Activated gamma-delta T cell treated with anti-CD3 and anti-CD28 coated beads, Interleukin-2, amount 50 U/mL, for 16 hours (primary cell): Measurements from ENCODE around the gene CHORDC1.
"Not testable (repeated sequence)": the region's sequence is repeated elsewhere in the genome, so short reads cannot be mapped to it uniquely, and the experiment has no call there.

Source experiments
- DNase-seq: peaks from one replicate; pipeline ENCODE4 v3.0.0-alpha.2; 2020; ENCODE audit warnings: low read depth

The CHORDC1 gene

DNA sequence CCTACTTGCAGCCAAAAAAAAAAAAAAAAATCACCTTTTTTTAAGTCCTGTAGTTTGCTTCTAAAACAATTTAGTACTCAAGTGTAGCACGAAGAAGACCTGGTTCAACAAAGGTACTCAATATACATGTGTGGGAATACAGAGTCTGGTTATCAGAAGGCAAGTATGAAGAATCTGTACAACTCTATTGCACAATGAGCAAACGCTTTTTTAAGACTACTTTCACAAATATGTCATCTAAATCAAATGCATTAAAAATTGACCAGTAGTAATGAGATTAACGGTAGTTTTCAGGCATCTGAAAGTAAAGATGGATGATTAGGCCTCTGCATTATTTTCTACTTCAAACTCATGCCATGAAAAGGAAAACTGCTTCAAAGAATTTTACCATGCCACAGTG is 9.5 kb downstream of the CHORDC1 start:
- no peak for DNase-seq

DNA sequence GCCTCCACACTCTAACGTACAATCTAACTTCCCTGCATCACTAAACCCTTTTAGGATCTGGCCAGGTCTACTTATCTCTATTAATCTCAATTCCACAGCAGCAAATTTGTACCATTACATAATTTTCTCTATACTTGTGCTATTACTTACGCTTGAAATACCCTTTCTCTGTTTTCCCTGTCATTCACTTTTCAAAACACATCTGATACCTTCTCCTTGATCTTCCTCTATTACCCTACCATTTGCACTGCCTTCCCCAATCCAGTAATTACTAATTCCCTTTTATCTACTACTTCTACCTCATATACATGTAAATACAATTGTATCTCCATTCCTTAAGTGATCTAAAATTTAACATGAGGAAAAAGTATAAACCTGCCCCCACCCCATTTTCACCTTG is 14.0 kb downstream of the CHORDC1 start:
- no peak for DNase-seq

DNA sequence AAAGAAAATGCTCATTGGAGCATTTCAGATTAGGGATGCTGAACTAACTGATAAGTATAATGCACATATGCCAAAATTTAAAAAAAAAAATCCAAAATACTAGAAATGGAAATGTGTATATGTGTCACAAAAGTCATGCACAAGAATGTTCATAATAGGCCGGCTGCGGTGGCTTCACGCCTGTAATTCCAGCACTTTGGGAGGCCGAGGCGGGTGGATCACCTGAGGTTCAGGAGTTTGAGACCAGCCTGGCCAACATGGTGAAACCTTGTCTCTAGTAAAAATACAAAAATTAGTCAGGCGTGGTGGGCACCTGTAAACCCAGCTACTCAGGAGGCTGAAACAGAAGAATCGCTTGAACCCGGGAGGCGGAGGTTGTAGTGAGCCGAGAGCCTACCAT is 14.9 kb downstream of the CHORDC1 start:
- not testable (repeated sequence) for DNase-seq

DNA sequence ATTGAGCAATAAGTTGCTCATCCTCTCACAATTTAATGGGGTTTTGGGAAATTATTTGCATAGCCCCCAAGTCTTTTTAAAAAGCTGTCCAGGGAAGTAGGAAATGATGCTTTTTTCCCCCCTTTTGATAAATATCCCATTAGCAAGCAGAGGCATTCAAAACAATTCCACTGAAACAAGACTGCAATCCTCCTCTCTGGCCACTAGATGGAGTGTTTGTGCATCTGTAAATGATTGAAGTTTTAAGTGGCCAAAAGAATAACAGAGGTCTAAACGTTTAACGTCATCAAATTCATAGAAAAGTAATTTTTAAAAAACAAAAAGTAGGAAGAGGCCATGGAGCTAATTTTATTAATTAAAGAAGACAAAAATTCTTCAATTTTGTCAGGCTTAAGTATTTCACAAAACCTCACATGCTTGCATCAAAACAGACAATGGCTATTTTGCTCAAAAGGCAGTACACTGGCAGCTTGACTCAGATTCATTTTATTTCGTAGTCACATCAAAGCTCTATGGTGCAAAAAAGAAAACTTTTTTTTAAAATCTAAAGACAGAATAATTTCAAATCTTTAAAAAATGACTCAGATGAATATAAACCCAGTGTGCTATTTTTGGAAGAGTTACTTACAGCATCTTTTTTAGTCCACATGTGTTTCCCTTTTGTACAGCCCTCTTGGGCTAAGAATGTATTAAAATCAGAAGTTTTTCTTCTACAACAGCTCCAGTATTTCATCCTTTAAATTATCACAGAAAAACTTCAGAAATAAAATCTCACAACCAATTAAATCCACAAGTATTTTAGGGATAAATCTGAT is 17.8 kb downstream of the CHORDC1 start:
- DNase-seq: no peak

DNA sequence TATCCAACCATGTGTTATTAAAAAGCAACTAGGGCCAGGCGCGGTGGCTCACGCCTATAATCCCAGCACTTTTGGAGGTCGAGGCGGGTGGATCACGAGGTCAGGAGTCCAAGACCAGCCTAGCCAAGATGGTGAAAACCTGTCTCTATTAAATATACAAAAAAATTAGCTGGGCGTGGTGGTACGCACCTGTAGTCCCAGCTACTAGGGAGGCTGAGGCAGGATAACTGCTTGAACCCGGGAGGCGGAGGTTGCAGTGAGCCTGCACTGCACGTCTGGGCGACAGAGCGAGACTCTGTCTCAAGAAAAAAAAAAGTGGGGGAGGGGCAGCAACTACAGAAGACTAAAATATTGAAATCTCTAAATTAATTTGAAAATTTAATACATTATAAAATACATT is 18.4 kb downstream of the CHORDC1 start:
- no peak for DNase-seq

DNA sequence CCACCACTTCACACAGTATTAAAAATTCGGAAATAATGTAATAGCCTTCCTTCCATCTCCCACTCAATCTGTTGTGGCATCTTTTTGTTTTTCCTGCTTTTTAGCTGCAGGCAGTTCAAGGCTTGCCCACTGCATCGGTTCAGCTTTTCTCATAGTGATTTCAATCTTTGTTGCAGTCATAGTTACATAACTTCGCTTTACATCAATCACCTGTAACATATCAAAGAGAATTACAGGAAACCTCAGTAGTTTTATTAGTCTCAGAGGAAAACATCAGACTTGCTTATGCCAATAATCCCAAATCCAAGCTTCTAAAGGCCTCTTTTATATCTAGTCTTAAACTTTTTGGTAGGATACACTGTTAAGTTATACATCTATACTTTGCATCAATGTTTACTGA is 20.5 kb downstream of the CHORDC1 start:
- no peak for DNase-seq

DNA sequence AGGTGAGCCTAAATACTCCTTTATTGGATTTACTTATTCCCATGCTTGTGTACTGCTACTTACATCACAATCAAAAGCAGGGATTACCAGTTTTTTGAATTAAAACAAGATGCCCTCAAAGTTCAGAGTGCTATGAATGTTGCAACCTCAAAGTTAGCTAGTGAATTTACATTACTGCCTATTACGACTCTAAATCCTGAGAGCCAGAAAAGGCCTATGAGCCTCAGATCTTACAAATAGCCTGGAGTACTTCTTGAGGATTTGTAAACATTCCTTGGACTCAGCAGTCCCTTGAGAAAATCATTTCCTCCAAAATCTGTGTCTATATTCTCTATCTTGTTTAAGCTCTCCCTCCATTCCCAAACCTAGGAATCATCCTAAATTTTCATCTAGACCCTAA is 25.5 kb downstream of the CHORDC1 start:
- no peak for DNase-seq

DNA sequence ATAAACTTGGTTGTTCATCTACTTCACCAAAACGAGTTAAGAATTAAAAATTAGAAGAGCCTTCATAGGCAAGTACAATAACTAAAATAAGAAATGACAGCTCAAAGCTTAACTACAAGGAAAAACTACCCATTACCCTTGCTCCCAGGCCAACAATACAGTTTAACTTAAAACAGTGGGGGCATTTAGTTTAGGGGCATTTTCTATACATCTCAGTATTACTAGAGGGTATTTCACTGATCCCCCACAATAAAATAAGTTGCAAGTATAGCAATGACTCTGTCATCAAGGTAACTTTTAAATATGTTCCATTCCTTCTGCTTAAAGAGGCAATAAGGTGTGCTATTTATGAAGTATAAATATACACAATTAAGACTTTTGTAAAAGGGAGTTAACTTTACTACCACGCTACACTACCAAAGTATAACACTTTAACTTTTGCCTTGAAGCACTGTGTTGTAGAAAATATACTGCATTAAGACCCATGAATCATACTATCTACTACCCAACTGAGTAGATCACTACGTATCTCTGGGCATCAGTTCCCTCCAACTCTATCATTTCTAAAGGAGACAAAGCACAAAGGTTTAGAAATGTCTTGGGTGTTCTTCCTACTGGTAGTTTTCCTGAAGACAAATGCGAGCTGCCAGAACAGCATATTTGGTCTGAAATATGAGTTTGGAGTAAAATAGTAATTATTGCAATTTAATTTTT is 29.8 kb downstream of the CHORDC1 start:
- no peak for DNase-seq

DNA sequence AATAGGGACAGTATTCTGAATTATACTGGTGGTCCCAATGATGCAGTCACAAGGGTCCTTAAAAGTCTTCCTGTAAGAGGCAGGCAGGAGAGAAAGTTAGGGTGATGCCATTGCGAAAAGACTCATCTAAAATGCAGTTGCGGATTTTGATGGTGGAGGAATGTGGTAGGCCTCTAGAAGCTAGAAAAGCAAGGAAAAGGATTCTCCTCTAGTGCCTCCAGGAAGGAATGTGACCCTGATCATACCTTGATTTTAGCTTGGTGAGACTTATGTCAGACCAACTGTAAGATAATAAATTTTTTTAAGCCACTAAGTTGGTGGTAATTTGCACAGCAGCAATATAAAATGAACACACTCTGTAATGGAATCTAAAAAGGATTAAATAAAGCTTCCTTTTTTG is 33.8 kb downstream of the CHORDC1 start:
- no peak for DNase-seq

DNA sequence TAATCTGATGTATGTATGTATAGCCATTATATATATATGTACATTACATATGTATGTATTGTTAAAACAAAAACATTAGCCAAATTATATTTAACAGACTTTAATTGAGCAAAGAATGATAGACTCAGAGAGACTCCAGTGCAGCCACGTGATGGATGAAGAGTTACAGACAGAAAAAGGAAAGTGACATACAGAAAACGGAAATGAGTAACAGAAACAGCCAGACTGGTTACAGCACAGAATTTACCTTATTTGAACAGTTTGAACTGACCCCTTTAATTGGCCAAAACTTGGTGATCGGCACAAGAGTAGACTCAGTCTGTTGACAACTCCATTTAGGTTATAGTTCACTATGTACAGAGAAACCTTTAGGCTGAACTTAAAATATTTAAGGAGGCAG is 35.0 kb downstream of the CHORDC1 start:
- DNase-seq: no peak

DNA sequence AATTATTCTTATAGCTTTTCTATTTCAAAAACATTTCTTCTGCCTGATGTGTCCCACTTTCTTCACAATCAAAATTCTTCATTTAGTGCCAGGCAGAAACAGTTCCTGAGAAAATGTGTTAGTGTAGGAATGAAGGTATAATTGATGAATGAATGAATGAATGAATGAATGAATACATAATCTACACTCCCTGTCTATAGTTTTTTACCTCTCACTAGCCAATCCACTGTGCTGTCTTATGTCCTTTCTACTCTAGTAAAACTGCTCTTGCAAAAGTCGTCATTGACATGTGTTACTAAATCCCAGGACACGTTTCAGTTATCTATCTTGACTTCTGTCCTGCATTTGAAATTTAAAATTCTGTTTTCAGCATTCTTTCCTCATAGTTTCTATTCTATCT is 42.9 kb downstream of the CHORDC1 start:
- DNase-seq: no peak

DNA sequence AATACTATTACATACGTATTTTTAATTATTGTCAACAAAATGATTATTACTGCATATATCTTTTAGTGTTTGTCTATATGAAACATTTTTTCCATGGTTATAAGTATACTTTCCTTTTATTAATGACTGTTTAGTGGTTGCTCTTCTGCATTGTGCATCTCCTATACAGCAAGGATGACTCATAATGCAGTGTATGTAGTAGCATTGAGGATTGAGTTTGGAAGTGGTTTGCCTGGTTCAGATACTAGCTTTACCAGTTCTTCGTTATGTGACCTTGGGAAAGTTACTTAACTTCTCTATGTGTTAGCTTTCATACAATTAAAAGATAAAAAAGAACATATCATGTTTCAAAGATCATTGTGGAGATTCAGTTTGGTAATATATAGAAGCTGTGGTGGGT is 44.1 kb downstream of the CHORDC1 start:
- no peak for DNase-seq

DNA sequence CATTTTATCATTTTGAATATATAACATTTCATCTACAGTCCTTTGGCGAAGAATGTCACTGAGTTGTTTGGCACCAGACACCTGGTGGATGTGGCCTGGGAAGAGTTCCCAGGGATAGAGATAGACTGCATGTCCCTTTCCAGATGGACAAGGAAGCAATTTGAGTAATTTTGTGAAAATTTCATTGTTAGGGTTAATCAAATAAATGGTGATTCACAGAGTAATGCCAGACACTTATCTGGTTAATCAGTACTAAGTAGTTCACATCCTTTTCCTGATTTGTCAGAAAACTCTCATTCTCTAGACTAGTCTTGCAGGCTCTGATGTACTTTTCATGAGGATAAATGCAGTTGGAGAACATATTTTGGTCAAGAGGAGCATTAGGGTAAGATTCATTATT is 46.8 kb downstream of the CHORDC1 start:
- DNase-seq: no peak

DNA sequence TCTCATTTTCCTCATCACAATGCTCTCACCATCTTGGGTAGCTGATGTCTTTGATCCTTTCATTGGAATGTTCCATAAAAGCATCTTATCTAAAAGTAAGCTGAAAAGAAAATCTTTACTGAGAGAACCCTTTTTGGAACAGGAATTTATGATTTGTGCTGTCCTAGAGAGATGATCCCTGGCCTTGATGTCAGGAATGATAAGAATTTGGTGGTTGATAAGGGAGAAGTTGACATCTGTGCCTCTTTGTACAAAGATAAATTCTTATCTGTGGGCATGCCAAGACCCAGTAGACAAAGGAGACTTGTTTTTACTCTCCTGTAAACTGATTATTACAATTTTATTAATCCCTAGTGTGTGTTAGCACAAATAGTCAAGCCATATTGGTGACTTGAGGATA is 51.5 kb downstream of the CHORDC1 start:
- DNase-seq: no peak

DNA sequence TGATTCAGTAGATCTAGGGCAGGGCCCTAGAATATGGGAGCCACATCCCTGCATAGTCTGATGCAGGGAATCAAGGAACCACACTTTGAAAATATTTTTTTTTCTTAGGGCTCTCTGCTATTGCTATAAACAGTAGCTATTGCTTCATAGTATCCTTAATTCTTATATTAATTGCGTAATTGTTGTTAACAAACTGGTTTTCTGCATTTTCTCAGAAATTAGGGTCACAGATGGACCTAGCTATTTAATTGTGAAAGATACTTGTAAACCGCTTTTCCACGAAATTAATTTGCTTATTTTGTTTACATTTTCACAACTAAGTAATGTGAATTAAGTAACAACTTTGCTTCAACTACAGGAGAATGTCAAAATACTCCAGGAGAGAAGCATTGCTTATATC is 54.3 kb downstream of the CHORDC1 start:
- no peak for DNase-seq

DNA sequence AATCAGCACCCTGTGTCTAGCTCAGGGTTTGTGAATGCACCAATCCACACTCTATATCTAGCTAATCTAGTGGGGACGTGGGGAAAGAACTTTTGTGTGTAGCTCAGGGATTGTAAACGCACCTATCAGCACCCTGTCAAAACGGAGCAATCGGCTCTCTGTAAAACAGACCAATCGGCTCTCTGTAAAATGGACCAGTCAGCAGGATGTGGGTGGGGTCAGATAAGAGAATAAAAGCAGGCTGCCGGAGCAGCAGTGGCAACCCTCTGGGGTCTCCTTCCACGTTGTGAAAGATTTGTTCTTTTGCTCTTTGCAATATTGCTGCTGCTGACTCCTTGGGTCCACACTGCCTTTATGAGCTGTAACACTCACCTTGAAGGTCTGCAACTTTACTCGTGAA is 55.1 kb downstream of the CHORDC1 start:
- DNase-seq: not testable (repeated sequence)

DNA sequence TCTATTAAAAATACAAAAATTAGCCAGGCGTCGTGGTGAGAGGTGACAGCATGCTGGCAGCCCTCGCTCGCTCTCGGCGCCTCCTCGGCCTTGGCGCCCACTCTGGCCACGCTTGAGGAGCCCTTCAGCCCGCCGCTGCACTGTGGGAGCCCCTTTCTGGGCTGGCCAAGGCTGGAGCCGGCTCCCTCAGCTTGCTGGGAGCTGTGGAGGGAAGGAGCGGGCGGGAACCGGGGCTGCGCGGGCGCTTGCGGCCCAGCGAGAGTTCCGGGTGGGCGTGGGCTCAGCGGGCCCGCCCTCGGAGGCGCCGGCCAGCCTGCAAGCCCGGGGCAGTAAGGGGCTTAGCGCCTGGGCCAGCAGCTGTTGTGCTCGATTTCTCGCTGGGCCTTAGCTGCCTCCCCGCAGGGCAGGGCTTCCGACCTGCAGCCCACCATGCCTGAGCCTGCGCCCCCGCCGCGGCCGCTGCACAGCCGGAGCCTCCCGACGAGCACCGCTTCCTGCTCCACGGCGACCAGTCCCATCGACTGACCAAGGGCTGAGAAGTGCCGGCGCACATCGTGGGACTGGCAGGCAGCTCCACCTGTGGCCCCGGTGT is 55.8 kb downstream of the CHORDC1 start:
- DNase-seq: not testable (repeated sequence)
